Measurements from ENCODE around the gene SMIM44. TPM values are rescaled to one million over a fixed set of nuclear protein-coding genes. Genes with fewer than 3 reads are reported as not detected.

SMIM44 gene
- total RNA-seq, 2 donors from 2014 or later, result not detected

- Mint-ChIP-seq H3K27ac (no peak overlapping the region), H3K4me1 (no peaks in the 10 kb centered on the region), H3K9me3 (no peaks in the 10 kb centered on the region), H3K36me3 (ENCODE audit: low read depth) (peaks cover 43% of the 10 kb centered on the region), H3K27me3 (ENCODE audit: insufficient read depth) (no peaks in the 10 kb centered on the region), H3K4me3 (no peak overlapping the region)
- Histone ChIP-seq H3K27ac (ENCODE audit: low read depth, low read length) (no peak overlapping the region), H3K36me3 (ENCODE audit: control insufficient read depth, insufficient read depth, low read length) (peaks cover 23% of the 10 kb centered on the region), H3K4me3 (ENCODE audit: low read length) (no peak overlapping the region), H3K27me3 (ENCODE audit: control insufficient read depth, insufficient read depth, low read length, poor library complexity, severe bottlenecking) (no peaks in the 10 kb centered on the region), H3K4me1 (ENCODE audit: control insufficient read depth, insufficient read depth, low read length) (no peaks in the 10 kb centered on the region), H3K9ac (ENCODE audit: extremely low read depth, low read length, poor library complexity, severe bottlenecking) (no peak overlapping the region), H3K9me3 (ENCODE audit: control insufficient read depth, low read length) (no peaks in the 10 kb centered on the region)
- WGBS, 2 experiments (ENCODE audit: insufficient coverage in 1 of 2, insufficient read length in 1 of 2), result 94 to 96% methylated on average over 29 to 32 of the region's 32 CpGs
- TF ChIP-seq CTCF (conservative IDR thresholded peaks at IDR 0.05), result no peak
- DNase-seq, result no peak
Observed at GRCh38 chr19:3496392-3497273, 13.4 kb upstream of the SMIM44 start.

GRCh38 chr19:3494559-3494958 lies 11.3 kb upstream of the SMIM44 start:
- H3K4me1 Mint-ChIP-seq, result no peaks in the 10 kb centered on the region
- TF ChIP-seq CTCF (conservative IDR thresholded peaks at IDR 0.05), result no peak
- Histone ChIP-seq H3K27me3 (ENCODE audit: control insufficient read depth, insufficient read depth, low read length, poor library complexity, severe bottlenecking) (no peaks in the 10 kb centered on the region), H3K9me3 (ENCODE audit: control insufficient read depth, low read length) (no peaks in the 10 kb centered on the region), H3K4me3 (ENCODE audit: low read length) (no peak overlapping the region), H3K27ac (ENCODE audit: low read depth, low read length) (no peak overlapping the region), H3K4me1 (ENCODE audit: control insufficient read depth, insufficient read depth, low read length) (no peaks in the 10 kb centered on the region), H3K9ac (ENCODE audit: extremely low read depth, low read length, poor library complexity, severe bottlenecking) (no peak overlapping the region), H3K36me3 (ENCODE audit: control insufficient read depth, insufficient read depth, low read length) (peaks cover 23% of the 10 kb centered on the region)
- H3K27me3 Mint-ChIP-seq (ENCODE audit: insufficient read depth), result no peaks in the 10 kb centered on the region
- WGBS, 2 experiments (ENCODE audit: insufficient coverage in 1 of 2, insufficient read length in 1 of 2), result 94 to 96% methylated on average over 17 to 18 of the region's 18 CpGs
- peak overlapping the region; percentile 58 for H3K27ac Mint-ChIP-seq
- DNase-seq, result no peak
- H3K9me3 Mint-ChIP-seq, result no peaks in the 10 kb centered on the region
- no peak overlapping the region for H3K4me3 Mint-ChIP-seq
- peaks cover 48% of the 10 kb centered on the region for H3K36me3 Mint-ChIP-seq (ENCODE audit: low read depth)

- no peaks in the 10 kb centered on the region for H3K9me3 Mint-ChIP-seq
- H3K27ac Mint-ChIP-seq, result no peak overlapping the region
- Histone ChIP-seq H3K27ac (ENCODE audit: low read depth, low read length) (no peak overlapping the region), H3K4me1 (ENCODE audit: control insufficient read depth, insufficient read depth, low read length) (no peaks in the 10 kb centered on the region), H3K27me3 (ENCODE audit: control insufficient read depth, insufficient read depth, low read length, poor library complexity, severe bottlenecking) (no peaks in the 10 kb centered on the region), H3K4me3 (ENCODE audit: low read length) (no peak overlapping the region), H3K36me3 (ENCODE audit: control insufficient read depth, insufficient read depth, low read length) (peaks cover 23% of the 10 kb centered on the region), H3K9ac (ENCODE audit: extremely low read depth, low read length, poor library complexity, severe bottlenecking) (no peak overlapping the region), H3K9me3 (ENCODE audit: control insufficient read depth, low read length) (no peaks in the 10 kb centered on the region)
- no peak overlapping the region for H3K4me3 Mint-ChIP-seq
- WGBS, 2 experiments (ENCODE audit: insufficient coverage in 1 of 2, insufficient read length in 1 of 2), result 84 to 98% methylated on average over 9 to 15 of the region's 15 CpGs
- peak; percentile 94 for DNase-seq
- peaks cover 48% of the 10 kb centered on the region for H3K36me3 Mint-ChIP-seq (ENCODE audit: low read depth)
- no peaks in the 10 kb centered on the region for H3K4me1 Mint-ChIP-seq
- no peaks in the 10 kb centered on the region for H3K27me3 Mint-ChIP-seq (ENCODE audit: insufficient read depth)
- no peak for TF ChIP-seq CTCF (conservative IDR thresholded peaks at IDR 0.05)
Observed at GRCh38 chr19:3494051-3494450, 10.8 kb upstream of the SMIM44 start.
